GM23338 (cell line): ENCODE data around the gene PTPN7.

Experiments used
- CREB1 ChIP-seq: fragments of 250-450 bp; sonication (Bioruptor Pico); IDR thresholded peaks from 2 replicates; pipeline ENCODE4 v1.5.0; 2020; ENCODE audit warnings: low read depth, mild to moderate bottlenecking, moderate library complexity
- EZH2 ChIP-seq: fragments of 200-600 bp; sonication (generic); IDR thresholded peaks from one replicate; pipeline ENCODE4 v1.8.0; 2017; ENCODE audit warnings: antibody characterized with exemption, mild to moderate bottlenecking, low read depth; ENCODE audit not compliant: unreplicated experiment
- EZH2phosphoT487 ChIP-seq: fragments of 200-600 bp; sonication (generic); IDR thresholded peaks from one replicate; pipeline ENCODE4 v1.8.1; 2018; ENCODE audit warnings: antibody characterized with exemption; ENCODE audit not compliant: unreplicated experiment
- JUNB ChIP-seq: IDR thresholded peaks from one replicate; pipeline ENCODE4 v1.6.1; 2016; ENCODE audit warnings: antibody characterized with exemption; ENCODE audit not compliant: unreplicated experiment
- POLR2AphosphoS5 ChIP-seq: IDR thresholded peaks from 2 replicates; pipeline ENCODE4 v1.6.1; 2016; ENCODE audit warnings: antibody characterized with exemption, low read depth
- REST ChIP-seq: IDR thresholded peaks from one replicate; pipeline ENCODE4 v1.6.1; 2018; ENCODE audit warnings: antibody characterized with exemption; ENCODE audit not compliant: unreplicated experiment
- STAT1 ChIP-seq: IDR thresholded peaks from one replicate; pipeline ENCODE4 v1.6.1; 2016; ENCODE audit warnings: antibody characterized with exemption; ENCODE audit not compliant: unreplicated experiment
- ZNF114 ChIP-seq: fragments of 250-450 bp; sonication (Bioruptor Pico); IDR thresholded peaks from 2 replicates; pipeline ENCODE4 v1.5.0; 2020; ENCODE audit warnings: mild to moderate bottlenecking, moderate library complexity
- ZNF331 ChIP-seq: fragments of 250-450 bp; sonication (Bioruptor Pico); IDR thresholded peaks from 2 replicates; pipeline ENCODE4 v1.5.0; 2020; ENCODE audit warnings: low read depth, mild to moderate bottlenecking, moderate library complexity
- ZNF462 ChIP-seq: fragments of 250-450 bp; sonication (Bioruptor Pico); IDR thresholded peaks from 2 replicates; pipeline ENCODE4 v1.5.0; 2020; ENCODE audit warnings: mild to moderate bottlenecking, moderate library complexity
- TF ChIP-seq, protein P1 (sequence below), 2 experiments: fragments of 200-600 bp in 1 of 2; sonication (generic) in 1 of 2; conservative IDR thresholded peaks; 2 replicates each; pipeline versions ENCODE4 v1.5.1 to v1.6.1; 2016 to 2017; ENCODE audit warnings: antibody characterized with exemption in 2 of 2, low read depth in 2 of 2, mild to moderate bottlenecking in 2 of 2, moderate library complexity in 1 of 2
- TF ChIP-seq, protein P2 (sequence below): IDR thresholded peaks from 2 replicates; pipeline ENCODE4 v1.6.1; 2016; ENCODE audit warnings: antibody characterized with exemption

DNA sequence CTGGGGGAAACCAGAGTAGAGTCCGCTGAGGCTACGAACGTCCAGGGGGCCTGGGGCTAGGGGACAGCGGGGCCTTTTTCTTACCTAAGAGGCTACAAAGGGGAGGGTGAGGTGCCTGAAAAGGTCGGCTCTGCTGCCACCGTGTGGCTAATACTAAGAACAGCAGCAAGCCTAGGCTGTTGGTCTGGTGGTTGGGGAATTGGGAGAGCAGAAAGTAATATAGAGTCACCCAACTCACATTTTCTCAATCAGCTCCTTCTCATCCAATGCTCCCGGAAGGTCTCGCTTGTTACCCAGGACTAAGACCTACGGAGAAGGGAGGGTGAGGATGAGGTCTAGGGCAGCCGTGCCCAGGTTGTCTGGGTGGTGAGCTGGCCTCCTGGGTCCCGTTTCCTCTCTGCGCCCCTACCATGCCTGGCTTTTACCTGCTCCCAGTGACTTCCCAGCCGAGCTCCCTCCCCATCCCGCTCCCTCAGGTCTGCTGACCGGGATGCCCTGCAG, 25.1 kb downstream of the PTPN7 start:
- TF ChIP-seq, protein P1, sequence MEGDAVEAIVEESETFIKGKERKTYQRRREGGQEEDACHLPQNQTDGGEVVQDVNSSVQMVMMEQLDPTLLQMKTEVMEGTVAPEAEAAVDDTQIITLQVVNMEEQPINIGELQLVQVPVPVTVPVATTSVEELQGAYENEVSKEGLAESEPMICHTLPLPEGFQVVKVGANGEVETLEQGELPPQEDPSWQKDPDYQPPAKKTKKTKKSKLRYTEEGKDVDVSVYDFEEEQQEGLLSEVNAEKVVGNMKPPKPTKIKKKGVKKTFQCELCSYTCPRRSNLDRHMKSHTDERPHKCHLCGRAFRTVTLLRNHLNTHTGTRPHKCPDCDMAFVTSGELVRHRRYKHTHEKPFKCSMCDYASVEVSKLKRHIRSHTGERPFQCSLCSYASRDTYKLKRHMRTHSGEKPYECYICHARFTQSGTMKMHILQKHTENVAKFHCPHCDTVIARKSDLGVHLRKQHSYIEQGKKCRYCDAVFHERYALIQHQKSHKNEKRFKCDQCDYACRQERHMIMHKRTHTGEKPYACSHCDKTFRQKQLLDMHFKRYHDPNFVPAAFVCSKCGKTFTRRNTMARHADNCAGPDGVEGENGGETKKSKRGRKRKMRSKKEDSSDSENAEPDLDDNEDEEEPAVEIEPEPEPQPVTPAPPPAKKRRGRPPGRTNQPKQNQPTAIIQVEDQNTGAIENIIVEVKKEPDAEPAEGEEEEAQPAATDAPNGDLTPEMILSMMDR (conservative IDR thresholded peaks at IDR 0.05; ENCODE audit: low read depth in 2 of 2): peak; percentile 81 to 89
- no peak for TF ChIP-seq REST
- no peak for TF ChIP-seq POLR2AphosphoS5
- no peak for TF ChIP-seq EZH2phosphoT487
- no peak for TF ChIP-seq JUNB
- TF ChIP-seq EZH2: no peak
- TF ChIP-seq STAT1: no peak
- TF ChIP-seq, protein P2, sequence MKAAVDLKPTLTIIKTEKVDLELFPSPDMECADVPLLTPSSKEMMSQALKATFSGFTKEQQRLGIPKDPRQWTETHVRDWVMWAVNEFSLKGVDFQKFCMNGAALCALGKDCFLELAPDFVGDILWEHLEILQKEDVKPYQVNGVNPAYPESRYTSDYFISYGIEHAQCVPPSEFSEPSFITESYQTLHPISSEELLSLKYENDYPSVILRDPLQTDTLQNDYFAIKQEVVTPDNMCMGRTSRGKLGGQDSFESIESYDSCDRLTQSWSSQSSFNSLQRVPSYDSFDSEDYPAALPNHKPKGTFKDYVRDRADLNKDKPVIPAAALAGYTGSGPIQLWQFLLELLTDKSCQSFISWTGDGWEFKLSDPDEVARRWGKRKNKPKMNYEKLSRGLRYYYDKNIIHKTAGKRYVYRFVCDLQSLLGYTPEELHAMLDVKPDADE: no peak
- TF ChIP-seq ZNF114 (CRISPR knock-in tag): no peak
- no peak for TF ChIP-seq CREB1 (CRISPR knock-in tag)
- no peak for TF ChIP-seq ZNF462 (CRISPR knock-in tag)
- no peak for TF ChIP-seq ZNF331
